Prostate gland (tissue), 2 donors: Measurements from ENCODE around the gene PLK5. TPM values are rescaled to one million over a fixed set of nuclear protein-coding genes. Genes with fewer than 3 reads are reported as not detected.

Source experiments
- DNase-seq: peaks from one replicate; pipeline ENCODE4 v3.0.0-alpha.2; 2019; ENCODE audit warnings: low spot score
- H3K27ac ChIP-seq, 2 donors: fragments of 200-600 bp; sonication (generic); 2 replicates each; pipeline ENCODE4 v1.5.1; 2017 to 2019
- H3K27me3 ChIP-seq: fragments of 200-600 bp; sonication (generic); replicated peaks from 2 replicates; pipeline ENCODE4 v1.5.1; 2019; ENCODE audit not compliant: insufficient read depth
- H3K36me3 ChIP-seq, 2 donors: fragments of 200-600 bp; sonication (generic); 1 replicate in 1 of 2; 2 replicates in 1 of 2; pipeline versions ENCODE4 v1.5.1 to v1.8.1; 2017 to 2019
- H3K4me1 ChIP-seq: fragments of 200-600 bp; sonication (generic); replicated peaks from 2 replicates; pipeline ENCODE4 v1.5.1; 2019
- H3K4me3 ChIP-seq, 2 donors: fragments of 200-600 bp; sonication (generic); 2 replicates each; pipeline ENCODE4 v1.5.1; 2017 to 2019
- H3K9me3 ChIP-seq: fragments of 200-600 bp; sonication (generic); 2 replicates; pipeline ENCODE4 v1.5.1; 2017
- CTCF ChIP-seq, 4 experiments: fragments of 200-600 bp in 2 of 4; fragments of 450-650 bp in 2 of 4; sonication (generic) in 2 of 4; IDR thresholded peaks; 1 replicate in 3 of 4; 2 replicates in 1 of 4; pipeline ENCODE4 v1.5.1; 2016 to 2019; ENCODE audit warnings: antibody characterized with exemption in 4 of 4, mild to moderate bottlenecking in 2 of 4, moderate library complexity in 2 of 4
- POLR2A ChIP-seq: fragments of 450-650 bp; IDR thresholded peaks from one replicate; pipeline ENCODE4 v1.6.1; 2016; ENCODE audit warnings: antibody characterized with exemption, mild to moderate bottlenecking
- POLR2AphosphoS5 ChIP-seq: sonication (generic); formaldehyde crosslinking; IDR thresholded peaks from one replicate; pipeline ENCODE4 v1.6.1; 2017; ENCODE audit warnings: antibody characterized with exemption
- WGBS: methylation state at CpG from one replicate; pipeline ENCODE4 v1.1.5; 2018; 5-methylcytosine and 5-hydroxymethylcytosine counted together
- intact Hi-C: fragments of 100-400 bp; cut with DNase I; formaldehyde crosslinking; loops from one replicate; pipeline ENCODE4 v1.14.2; 2022
- total RNA-seq, 2 donors: library from RNA; depleted of rRNA; stranded (reverse); fragments of >200 nt; gene quantifications; one replicate each; pipeline ENCODE4 v1.1.0, GENCODE V29; 2016

The PLK5 gene
- total RNA-seq, 2 donors from 2014 or later, result 28.8 TPM; not detected in 1

- Histone ChIP-seq H3K36me3 (no peaks in the 10 kb centered on the region), H3K27ac (peak overlapping the region; percentile 70 to 81), H3K9me3 (no peaks in the 10 kb centered on the region), H3K27me3 (no peaks in the 10 kb centered on the region), H3K4me3 (peak overlapping the region; percentile 36 to 38), H3K4me1 (no peaks in the 10 kb centered on the region)
- DNase-seq, result no peak
- TF ChIP-seq POLR2AphosphoS5 (no peak), CTCF (IDR thresholded peaks at IDR 0.05) (no peak), POLR2A (no peak)
- 24% methylated on average over 34 of the region's 37 CpGs for WGBS
- intact Hi-C loops, result no loop called here
Observed at GRCh38 chr19:1489463-1490310, 34.2 kb upstream of the PLK5 start.

GRCh38 chr19:1490311-1491113 lies 33.4 kb upstream of the PLK5 start, which contains the start of gene PCSK4:
Gene PCSK4, minus strand, starts transcription at chr19:1490350. Its CDS starts 4 bp downstream, at chr19:1490346.
- peak within 1 kb of the TSS; percentile 70 to 81 for H3K27ac ChIP-seq
- H3K4me1 ChIP-seq, result no peaks in the 10 kb centered on the region
- peak within 1 kb of the TSS; percentile 46 to 51 for H3K4me3 ChIP-seq
- TF ChIP-seq POLR2A (no peak), POLR2AphosphoS5 (peak; percentile 81), CTCF (IDR thresholded peaks at IDR 0.05) (peak in 2 of 4 experiments; percentile 35 to 48)
- intact Hi-C loops, result no loop called here
- under 1% methylated on average over 67 of the region's 74 CpGs for WGBS
- H3K27me3 ChIP-seq, result no peaks in the 10 kb centered on the region
- H3K9me3 ChIP-seq, result no peaks in the 10 kb centered on the region
- DNase-seq, result peak; percentile 99
- H3K36me3 ChIP-seq, result no peaks in the 10 kb centered on the region

GRCh38 chr19:1491114-1491848 lies 32.6 kb upstream of the PLK5 start, which contains the start of gene REEP6:
Gene REEP6, plus strand, starts transcription at chr19:1491181. Its CDS starts 89 bp downstream, at chr19:1491270.
- Histone ChIP-seq H3K27me3 (no peaks in the 10 kb centered on the region), H3K9me3 (no peaks in the 10 kb centered on the region), H3K4me1 (no peaks in the 10 kb centered on the region), H3K4me3 (peak within 1 kb of the TSS; percentile 46 to 51), H3K36me3 (no peaks in the 10 kb centered on the region), H3K27ac (peak within 1 kb of the TSS; percentile 70 to 81)
- TF ChIP-seq POLR2AphosphoS5 (no peak), CTCF (IDR thresholded peaks at IDR 0.05) (no peak), POLR2A (peak; percentile 40)
- DNase-seq, result no peak
- intact Hi-C loops, result no loop called here
- WGBS, result 11% methylated on average over 27 of the region's 73 CpGs

- Histone ChIP-seq H3K27ac (peak overlapping the region in 1 of 2 donors; percentile 41), H3K9me3 (no peaks in the 10 kb centered on the region), H3K36me3 (no peaks in the 10 kb centered on the region), H3K4me3 (peak overlapping the region; percentile 46 to 51), H3K4me1 (no peaks in the 10 kb centered on the region), H3K27me3 (no peaks in the 10 kb centered on the region)
- TF ChIP-seq POLR2AphosphoS5 (no peak), POLR2A (no peak), CTCF (IDR thresholded peaks at IDR 0.05) (no peak)
- WGBS, result 53% methylated on average over 12 of the region's 12 CpGs
- no peak for DNase-seq
- intact Hi-C loops, result no loop called here
Observed at GRCh38 chr19:1491849-1492170, 32.1 kb upstream of the PLK5 start.
